ENCODE data around the gene MAN1C1. TPM values are rescaled to one million over a fixed set of nuclear protein-coding genes. Genes with fewer than 3 reads are reported as not detected.

Gene MAN1C1
- polyA plus RNA-seq (ENCODE audit: insufficient read length in 4 of 4), result 10 to 100 TPM; 11.5 to 17.5 (median 16.3) TPM

DNA sequence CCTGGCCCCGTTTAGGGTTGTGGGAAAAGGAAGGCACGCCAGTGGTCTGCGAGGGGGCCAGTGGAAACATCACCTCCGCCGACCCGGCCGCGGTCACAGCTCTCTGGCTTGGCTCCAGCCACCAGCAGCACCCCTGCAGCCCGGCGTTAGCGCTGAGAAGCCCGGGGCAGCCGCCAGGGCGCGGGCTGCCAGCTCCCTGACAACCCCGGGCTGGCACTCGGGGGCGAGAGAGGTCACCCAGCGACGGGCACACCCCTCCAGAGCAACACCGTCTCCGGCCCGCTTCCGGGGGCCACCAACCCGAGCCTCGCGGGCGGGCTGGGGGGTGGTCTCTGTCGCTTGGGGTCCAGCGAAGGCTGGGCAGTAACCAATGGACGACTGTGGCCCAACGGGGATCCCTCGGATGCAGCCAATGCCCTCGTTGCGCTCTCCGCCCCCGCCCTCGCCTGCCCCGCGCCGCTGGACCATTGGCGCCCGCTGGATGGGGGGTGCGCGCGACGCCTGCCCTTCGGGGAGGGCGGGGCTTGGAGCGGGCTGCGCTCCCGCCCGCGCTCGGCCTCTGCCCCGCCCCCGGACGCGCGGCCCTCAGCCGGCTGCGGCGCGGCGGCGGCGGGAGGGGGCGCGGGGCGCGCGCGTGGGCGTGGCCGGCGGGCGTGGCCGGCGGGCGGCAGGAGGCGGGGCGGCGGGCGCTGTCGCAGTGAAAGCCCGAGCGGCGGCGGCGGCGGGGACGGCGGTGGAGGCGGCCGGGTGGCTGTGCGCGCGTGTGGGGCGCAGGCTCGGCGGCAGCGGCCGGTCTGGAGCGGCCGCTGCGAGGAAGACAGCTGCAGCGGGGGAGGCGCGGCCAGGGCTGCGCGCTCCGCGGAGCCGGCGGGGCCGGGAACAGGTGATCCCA is at the start of gene MAN1C1:
TSS of gene MAN1C1 (plus strand) at position 697 of the 892 bp plus-strand sequence. CDS start 1,007 bp downstream, outside the sequence.
- DNase-seq (ENCODE audit: low read depth in 4 of 4, low spot score in 3 of 4), result peak in 3 of 4 donors; percentile 72 to 74 (median 73)

DNA sequence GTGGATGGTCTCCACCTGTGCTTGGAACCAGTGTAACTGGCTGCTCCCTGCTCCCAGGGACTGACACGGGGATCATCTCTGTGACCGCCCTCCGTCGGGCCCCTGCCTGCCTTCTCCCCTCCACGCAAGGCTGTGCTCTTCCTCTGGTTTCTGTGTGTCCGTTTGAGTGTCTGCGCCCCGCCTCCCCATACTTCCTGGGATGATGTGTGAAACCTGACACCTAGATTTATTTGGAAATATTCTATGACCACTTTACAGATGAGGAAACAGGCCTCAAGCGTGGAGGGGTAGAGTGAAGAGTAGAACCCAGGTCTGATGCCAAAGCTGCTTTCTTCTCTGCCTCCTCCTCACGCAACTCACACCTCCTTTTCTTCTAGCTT is 48.9 kb upstream of the MAN1C1 start:
- no peak for DNase-seq (ENCODE audit: low read depth in 4 of 4, low spot score in 3 of 4)

DNA sequence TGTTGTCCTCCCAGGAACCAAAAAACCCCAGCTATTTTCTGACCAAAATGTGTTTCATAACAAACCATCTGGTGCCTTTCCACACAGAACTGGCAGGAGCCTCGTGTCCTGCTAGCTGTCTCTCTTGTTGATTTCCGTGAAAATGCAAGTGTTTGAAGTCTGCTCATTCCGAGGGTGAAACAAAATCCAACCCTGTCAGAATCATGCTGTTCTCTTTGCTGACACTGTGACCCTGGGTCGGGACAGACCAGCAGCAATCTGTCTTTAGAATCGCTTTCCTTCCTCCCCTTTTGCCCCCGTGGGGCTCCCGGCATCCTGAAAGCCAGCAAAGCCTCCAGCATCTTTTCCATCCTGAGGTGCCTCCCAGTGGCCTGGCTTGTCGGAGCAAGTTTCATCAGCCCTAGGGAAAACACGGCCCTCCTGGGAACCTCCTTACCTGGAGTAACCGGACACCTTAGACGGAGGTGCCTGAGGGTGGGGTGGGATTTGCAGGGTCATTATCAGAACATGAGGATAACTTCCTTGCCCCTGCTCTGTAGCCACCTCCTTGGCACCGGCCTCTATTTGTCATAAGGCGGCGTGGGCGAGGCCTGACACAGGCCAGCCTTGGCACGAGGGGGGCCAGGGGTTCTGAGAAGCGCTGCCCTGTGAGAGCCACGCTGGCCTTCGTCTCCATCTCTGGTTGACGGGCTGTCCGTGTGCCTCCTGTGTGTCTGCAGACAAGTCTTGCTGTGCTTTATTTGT is 48.3 kb upstream of the MAN1C1 start:
- DNase-seq (ENCODE audit: low read depth in 4 of 4, low spot score in 3 of 4), result no peak

DNA sequence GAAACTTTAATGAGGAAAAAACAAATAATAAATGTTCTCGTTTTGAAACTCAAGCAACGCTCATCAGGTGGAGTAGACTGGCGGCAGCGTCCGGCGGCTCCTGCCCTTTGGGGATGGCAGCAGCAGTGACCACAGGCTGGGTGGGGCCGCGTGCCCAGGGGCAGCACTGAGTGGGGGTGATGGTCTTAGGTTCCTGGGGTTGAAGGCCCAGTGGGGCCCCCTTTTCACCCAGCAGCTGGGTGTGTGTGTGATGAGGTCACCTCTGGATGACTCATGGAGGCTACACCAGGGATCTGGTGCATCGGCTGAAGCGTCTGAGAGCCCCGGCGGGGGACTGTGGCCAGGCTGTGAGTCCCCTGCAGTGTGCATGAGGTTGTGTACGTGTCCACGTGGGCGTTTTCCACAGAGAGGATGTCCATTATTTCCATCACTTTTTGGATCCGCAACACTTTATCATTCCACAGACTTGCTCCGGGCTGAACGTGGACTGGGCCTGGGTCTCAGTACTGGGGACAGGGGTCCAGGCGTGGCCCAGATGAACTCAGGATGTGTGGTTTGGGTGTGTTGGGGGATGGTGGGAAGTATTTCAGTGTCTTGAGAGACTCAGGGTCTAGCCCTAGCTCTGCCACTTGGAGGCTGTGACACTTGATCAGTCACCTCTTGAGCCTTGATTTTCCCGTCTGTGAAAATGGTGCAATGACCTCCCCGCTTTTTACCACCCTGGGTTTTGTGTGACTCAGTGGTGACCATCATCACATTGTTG is 47.6 kb upstream of the MAN1C1 start:
- DNase-seq (ENCODE audit: low read depth in 4 of 4, low spot score in 3 of 4), result no peak

DNA sequence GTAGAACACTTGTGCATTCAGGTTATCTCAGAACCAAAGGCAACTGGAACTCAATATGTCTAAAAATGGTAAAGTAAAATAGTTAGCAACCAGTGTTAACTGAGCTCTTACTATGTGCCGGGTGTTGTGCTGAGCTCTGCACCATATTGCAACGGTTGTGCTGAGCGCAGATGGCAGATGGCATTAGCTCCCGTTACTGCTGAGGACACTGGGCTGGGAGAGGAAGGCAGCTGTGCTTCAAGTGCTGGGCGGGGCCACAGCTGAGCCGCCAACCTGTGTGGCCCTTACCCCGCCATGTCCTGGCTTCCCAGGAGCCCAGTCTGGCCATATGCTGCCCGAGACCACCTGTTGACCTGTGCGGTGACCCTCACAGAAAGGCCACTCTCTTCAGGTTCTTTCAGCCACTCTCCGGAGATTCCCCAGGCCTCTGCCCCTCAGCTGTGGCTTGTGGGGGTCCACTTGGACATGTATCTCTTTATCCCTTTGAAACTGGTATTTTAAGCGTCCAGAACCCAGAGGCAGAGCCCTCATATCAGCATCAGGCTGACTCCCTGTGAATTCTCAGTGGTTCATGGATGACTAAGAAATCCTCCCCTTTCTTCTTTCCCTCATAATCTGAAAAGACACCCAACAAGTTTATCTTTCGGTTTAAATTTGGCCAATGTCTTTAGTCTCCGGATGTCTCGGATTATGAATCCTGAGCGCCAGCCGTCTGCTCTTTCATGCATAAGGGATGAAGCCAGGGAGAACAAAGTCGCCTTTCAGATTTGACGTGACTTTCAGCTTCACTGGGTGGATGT is 46.8 kb upstream of the MAN1C1 start:
- DNase-seq (ENCODE audit: low read depth in 4 of 4, low spot score in 3 of 4), result no peak

DNA sequence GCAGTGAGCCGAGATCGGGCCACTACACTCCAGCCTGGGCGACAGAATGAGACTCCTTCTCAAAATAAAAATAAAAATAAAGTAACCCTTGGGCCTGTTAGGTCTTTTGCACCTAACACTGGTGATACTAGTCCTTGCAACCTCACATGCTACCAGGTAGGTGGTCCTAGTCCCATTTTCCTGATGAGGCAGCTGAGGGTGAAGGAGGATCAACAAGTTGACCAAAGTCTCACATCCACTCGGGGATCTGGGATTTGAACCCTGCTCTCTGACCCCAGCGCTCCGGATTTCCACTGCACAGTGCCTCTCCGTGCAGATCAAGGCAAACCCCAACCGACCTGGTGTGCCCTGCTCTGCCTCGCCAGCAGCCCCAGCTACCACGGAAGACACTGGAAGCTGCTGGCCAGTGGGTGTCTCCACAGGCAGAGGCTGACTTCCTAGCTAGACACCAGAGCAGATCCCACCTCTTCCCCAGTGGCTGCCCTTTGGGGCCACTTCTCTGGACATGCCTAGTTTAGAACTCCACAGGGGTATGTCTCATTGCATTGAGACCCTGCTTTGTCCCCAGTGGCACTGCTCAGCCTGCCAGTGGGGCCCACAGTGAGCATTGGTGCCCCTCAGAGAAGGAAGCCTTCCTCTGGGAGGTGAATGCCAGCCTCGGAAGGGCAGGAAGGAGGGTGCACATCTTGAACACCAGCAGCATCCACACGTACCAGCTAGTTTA is 45.6 kb upstream of the MAN1C1 start:
- no peak for DNase-seq (ENCODE audit: low read depth in 4 of 4, low spot score in 3 of 4)

DNA sequence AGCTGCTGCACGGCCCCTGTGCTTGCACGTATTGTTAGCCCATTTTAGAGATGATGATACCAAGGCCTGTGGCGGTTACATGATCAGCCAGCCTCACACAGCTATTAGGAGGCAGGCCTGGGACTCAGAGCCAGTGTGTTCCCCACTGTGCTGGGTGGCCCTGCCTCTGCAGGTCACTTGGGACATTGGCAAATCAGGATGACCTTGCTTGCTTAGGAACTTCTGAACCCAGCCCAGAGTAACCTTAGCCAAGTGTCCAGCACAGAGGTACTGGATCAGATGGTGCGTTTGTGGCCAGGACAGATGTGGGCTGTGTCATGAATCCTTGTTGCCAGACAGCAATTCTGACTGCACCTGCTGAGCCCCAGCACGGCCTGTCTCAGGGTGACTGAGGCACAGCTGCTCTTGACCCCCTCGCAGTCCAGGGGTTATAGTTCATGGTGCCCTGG is 45.0 kb upstream of the MAN1C1 start:
- DNase-seq (ENCODE audit: low read depth in 4 of 4, low spot score in 3 of 4), result no peak

DNA sequence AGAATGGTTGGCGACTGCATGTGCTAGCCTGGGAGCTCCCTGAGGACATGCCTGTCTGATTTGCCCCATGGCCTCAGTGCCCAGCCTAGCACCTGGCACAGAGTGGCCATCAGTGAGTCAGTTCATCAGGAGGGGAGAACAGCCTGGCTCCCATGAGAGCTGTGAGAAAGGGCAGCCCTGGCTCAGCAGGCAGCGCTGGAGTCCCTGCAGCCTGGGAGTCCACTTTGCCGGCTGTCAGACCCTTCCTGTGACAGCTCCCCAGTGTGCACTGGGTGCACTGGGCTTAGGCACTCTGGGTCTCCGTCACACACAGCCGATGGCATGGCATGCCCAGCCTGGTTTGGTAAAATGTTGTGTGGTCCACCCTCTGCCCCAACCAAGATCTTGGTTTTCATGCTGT is 44.5 kb upstream of the MAN1C1 start:
- DNase-seq (ENCODE audit: low read depth in 4 of 4, low spot score in 3 of 4), result no peak

DNA sequence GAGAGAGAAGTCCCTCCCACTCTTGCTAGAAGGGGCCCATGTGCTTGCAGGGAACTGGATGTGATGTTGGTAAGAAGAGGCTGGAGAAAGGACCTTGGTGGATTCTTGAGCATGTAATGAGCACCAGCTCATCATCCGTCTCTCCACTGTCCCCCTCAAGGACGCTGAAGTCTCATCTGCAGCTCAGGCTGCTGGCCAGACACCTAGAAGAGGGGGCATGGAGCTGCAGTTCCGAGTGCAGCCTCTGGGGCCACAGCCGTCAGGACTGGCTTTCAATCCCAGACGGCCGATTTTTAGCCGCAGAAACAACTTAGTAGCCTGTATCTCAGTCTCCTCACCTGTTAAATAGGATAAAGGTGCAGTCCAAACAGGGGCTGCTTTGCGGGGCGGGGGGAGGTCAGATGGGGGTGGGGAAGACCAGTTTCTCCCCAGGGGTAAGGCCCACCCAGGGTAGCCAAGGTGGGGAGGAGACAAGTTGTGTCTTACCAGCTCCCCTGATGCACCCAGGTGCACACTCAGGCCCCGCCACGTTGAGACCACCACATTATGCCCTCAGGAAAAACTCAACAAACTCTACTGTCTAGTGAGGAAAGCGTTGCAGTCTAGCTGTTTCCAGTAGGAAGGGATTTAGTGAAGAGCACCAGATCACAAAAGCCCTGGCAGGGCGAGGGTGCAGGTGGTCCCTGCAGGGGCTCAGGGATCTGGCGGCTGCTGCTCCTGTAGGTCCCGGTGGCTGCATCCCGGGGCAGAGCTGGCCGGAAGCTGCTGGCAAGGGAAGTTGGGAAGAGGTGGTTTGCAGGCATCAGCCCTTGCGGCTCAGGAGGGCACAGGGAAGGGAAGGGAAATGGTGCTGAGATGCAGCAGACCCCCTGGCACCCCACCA is 43.6 kb upstream of the MAN1C1 start:
- no peak for DNase-seq (ENCODE audit: low read depth in 4 of 4, low spot score in 3 of 4)

DNA sequence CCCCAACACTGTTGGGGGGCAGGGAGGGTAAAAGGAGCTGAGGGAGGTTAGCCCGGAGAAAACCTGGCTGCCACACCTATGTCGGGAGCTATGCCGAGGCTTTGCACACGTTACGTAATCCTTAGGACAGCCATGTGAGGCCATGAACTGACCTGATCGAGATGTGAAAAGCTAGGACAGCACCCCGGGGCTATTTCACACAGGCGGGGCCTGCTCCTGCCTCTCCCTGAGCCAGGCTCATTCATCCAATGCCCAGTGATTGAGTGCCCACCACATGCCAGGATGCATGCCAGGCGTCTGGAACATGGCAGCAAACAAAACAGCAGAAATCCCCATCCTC is 43.0 kb upstream of the MAN1C1 start:
- no peak for DNase-seq (ENCODE audit: low read depth in 4 of 4, low spot score in 3 of 4)

DNA sequence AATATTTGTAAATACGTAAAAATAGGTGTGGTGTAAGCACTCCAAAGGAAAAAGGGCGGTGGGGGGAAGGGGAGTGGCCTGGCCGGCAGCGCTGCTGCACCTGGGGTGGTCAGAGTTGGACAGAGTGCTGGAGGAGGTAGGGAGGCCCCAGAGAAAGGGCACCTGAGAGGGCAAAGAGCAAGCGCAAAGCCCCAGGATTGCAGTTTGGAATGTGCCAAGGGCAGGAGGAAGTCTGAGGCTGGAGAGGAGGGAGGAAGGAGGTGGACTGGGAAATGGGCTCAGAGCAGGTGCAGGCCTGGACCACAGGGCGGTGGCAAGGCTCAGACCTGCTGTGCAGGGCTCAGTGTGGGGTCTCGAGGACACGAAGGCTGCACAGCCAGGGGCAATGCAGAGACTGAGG is 42.6 kb upstream of the MAN1C1 start:
- no peak for DNase-seq (ENCODE audit: low read depth in 4 of 4, low spot score in 3 of 4)

DNA sequence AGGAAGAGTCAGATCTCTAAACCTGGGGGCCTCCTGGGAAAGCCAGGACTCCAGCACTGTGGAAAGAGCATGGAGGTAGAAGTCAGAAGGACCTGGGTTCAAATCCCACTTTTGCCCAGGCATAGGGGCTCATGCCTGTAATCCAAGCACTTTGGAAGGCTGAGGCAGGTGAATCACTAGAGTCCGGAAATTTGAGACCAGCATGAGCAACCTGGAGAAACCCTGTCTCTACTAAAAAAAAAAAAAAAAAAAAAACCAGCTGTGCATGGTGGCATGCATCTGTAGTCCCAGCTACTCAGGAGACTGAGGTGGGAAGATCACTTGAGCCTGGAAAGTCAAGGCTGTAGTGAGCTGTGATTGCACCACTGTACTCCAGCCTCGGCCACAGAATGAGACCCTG is 41.4 kb upstream of the MAN1C1 start:
- no peak for DNase-seq (ENCODE audit: low read depth in 4 of 4, low spot score in 3 of 4)

DNA sequence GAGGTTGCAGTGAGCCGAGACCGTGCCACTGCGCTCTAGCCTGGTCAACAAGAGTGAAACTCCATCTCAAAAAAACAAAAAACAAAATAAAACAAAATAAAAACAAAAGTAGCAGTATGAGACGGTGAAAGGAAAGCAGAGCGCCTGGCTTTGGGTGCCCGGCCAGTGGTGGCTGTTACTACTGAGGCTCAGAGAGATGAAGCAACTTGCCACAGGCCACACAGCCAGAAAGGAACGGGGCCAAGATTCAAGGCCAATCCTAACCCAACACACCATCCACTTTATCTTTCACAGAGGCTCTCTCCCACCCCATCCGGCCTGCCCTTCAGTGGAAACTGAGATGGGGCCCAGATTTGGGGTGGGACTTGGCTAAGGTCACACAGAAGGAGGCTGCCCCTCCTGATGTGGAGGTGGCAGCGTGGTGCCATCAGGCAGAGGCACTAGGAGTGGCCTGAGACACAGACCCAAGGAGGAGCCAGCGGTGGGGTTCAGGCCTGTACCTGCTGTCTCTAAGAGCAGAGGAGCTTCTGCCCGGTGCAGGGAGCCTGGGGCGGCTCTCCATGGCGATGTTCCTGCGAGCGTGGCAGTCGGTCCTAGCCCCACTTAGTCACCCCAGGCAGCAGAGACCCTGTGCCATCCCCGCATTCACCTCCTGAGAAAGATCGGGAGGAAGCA is 40.0 kb upstream of the MAN1C1 start:
- DNase-seq (ENCODE audit: low read depth in 4 of 4, low spot score in 3 of 4), result no peak

DNA sequence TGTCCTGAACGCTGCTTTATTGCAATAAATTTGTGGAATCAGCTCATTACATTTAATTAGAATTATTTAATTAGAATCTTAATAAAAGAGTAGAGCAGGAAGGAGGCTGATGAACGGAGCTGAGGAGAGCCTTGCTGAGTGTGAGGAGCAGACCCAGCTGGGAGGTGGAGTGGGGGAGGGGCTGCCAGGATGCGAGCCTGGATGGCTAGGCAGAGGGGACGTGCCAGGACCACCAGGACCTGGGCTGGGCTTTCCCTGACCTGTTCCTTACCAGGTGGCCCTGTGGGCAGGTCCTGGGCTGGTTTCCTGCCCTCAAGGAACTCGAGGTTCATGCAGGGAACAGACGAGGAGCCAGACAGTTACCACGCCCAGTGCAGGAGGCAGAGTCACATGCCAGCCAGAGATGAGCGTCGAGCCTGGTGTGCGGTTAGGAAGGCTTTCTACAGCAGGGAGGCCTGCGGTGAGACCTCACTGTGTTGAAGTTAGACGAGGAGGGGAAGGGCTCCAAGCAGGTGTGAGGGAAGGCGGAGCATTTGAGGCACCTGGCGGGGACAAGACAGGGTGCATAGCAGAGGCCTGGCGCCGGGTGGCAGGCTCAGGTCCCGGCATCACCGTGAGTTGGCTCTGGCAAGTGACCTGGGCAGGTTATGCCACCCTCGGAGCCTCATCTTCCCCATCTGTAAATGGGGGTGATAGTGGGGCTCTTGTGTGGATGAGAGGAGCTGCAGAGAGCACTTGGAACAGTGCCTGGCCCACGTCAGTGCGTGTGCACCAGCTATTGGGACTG is 39.3 kb upstream of the MAN1C1 start:
- no peak for DNase-seq (ENCODE audit: low read depth in 4 of 4, low spot score in 3 of 4)

DNA sequence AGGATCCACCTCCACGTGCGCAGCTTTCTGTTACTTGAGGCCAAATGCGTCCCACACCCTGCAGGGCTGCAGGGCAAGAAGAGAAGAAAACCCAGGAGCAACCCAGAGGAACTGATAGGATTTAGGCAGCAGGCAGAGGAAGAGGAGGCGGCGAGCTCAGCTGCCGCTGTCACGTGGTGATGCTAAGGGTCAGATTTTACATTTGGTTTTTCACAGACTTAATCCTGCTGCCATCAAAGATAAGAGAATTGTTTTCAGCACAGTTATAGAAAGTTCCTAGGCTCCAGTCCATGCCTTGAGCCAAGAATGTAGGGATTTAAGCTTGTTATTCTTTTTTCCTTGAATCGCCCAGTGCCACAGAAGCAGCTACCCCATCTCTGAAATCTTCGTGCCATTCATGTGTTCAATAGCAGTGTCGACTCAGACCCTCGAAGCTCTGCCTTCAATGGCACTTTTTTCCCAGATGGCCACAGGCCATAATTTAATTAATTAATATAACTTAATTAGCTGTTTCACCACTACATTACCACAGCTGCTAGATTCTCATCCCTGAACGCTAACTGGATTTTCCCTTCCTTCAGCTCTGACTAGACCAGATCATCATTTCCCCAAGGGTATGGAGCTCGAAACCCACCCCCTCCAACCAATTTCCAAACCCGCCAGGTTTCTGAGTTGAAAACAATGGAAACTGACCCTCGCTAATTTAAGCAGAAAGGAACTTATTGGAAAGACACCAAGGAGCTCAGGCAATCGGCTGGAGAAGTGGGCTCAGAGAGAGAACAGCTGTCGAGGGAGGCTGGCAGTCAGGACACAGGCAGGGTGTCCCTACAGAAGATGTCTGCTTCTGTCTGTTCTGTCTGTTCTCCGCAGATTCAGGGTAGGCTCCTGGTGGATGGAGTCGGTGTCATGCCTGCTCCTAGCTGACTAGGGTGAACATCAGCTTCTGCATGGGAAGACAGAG is 37.0 kb upstream of the MAN1C1 start:
- no peak for DNase-seq (ENCODE audit: low read depth in 4 of 4, low spot score in 3 of 4)

DNA sequence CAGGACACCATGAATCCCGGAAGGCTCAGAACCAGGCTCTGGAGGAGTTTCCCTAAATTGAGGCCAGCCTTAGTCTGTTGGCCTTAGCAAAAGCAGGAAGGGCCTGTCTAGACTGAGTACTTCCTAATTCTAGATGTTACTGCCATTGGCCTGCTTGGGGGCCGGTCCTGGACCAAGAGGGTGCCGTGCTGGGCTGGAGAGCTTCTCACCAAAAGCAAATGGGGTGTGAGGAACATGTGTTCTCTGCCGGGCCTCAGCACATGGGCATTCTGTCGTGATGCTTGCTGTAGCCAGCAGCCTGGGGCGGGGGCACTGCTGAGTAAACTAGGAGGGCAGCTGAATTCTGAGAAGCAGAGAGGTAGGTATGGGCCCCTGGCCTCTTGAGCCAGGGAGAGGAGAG is 35.7 kb upstream of the MAN1C1 start:
- no peak for DNase-seq (ENCODE audit: low read depth in 4 of 4, low spot score in 3 of 4)

Measured in left renal pelvis (tissue), 4 donors.